ENCODE results near the gene SHROOM3.

SHROOM3 gene

GRCh38 chr4:76821641-76822040 is 386.6 kb downstream of the SHROOM3 start:
- H3K4me1 ChIP-seq (ENCODE audit: control insufficient read depth, insufficient read depth, low read length) = no peaks in the 10 kb centered on the region
- H3K4me3 ChIP-seq (ENCODE audit: low read length) = no peak overlapping the region
- H3K27ac ChIP-seq (ENCODE audit: low read length) = no peak overlapping the region
- no peaks in the 10 kb centered on the region for H3K36me3 ChIP-seq (ENCODE audit: control insufficient read depth, insufficient read depth, low read length)
- DNase-seq (ENCODE audit: low read depth, low spot score) = no peak
- H3K27me3 ChIP-seq (ENCODE audit: control insufficient read depth, insufficient read depth, low read length) = no peaks in the 10 kb centered on the region
- WGBS (ENCODE audit: insufficient coverage, insufficient read length) = no CpG with 5 or more reads among the region's 1 CpG
- no peaks in the 10 kb centered on the region for H3K9me3 ChIP-seq (ENCODE audit: control insufficient read depth, insufficient read depth, low read length)

- H3K4me3 ChIP-seq (ENCODE audit: low read length) = no peak overlapping the region
- no peak for DNase-seq (ENCODE audit: low read depth, low spot score)
- no peaks in the 10 kb centered on the region for H3K4me1 ChIP-seq (ENCODE audit: control insufficient read depth, insufficient read depth, low read length)
- H3K9me3 ChIP-seq (ENCODE audit: control insufficient read depth, insufficient read depth, low read length) = no peaks in the 10 kb centered on the region
- H3K27me3 ChIP-seq (ENCODE audit: control insufficient read depth, insufficient read depth, low read length) = no peaks in the 10 kb centered on the region
- H3K27ac ChIP-seq (ENCODE audit: low read length) = no peak overlapping the region
- H3K36me3 ChIP-seq (ENCODE audit: control insufficient read depth, insufficient read depth, low read length) = no peaks in the 10 kb centered on the region
- WGBS (ENCODE audit: insufficient coverage, insufficient read length) = no CpG with 5 or more reads among the region's 8 CpGs
Observed at GRCh38 chr4:76822303-76822702, 387.3 kb downstream of the SHROOM3 start.

GRCh38 chr4:76823495-76823894 is 388.5 kb downstream of the SHROOM3 start:
- Histone ChIP-seq H3K36me3 (ENCODE audit: control insufficient read depth, insufficient read depth, low read length) (no peaks in the 10 kb centered on the region), H3K9me3 (ENCODE audit: control insufficient read depth, insufficient read depth, low read length) (no peaks in the 10 kb centered on the region), H3K4me3 (ENCODE audit: low read length) (no peak overlapping the region), H3K27me3 (ENCODE audit: control insufficient read depth, insufficient read depth, low read length) (no peaks in the 10 kb centered on the region), H3K27ac (ENCODE audit: low read length) (no peak overlapping the region), H3K4me1 (ENCODE audit: control insufficient read depth, insufficient read depth, low read length) (no peaks in the 10 kb centered on the region)
- DNase-seq (ENCODE audit: low read depth, low spot score) = no peak
- no CpG with 5 or more reads among the region's 1 CpG for WGBS (ENCODE audit: insufficient coverage, insufficient read length)

- no peak for DNase-seq (ENCODE audit: low read depth, low spot score)
- no peaks in the 10 kb centered on the region for H3K36me3 ChIP-seq (ENCODE audit: control insufficient read depth, insufficient read depth, low read length)
- no peaks in the 10 kb centered on the region for H3K27me3 ChIP-seq (ENCODE audit: control insufficient read depth, insufficient read depth, low read length)
- no peak overlapping the region for H3K4me3 ChIP-seq (ENCODE audit: low read length)
- WGBS (ENCODE audit: insufficient coverage, insufficient read length) = no CpG with 5 or more reads among the region's 4 CpGs
- H3K9me3 ChIP-seq (ENCODE audit: control insufficient read depth, insufficient read depth, low read length) = no peaks in the 10 kb centered on the region
- no peaks in the 10 kb centered on the region for H3K4me1 ChIP-seq (ENCODE audit: control insufficient read depth, insufficient read depth, low read length)
- H3K27ac ChIP-seq (ENCODE audit: low read length) = no peak overlapping the region
Observed at GRCh38 chr4:76830612-76830963, 395.6 kb downstream of the SHROOM3 start.

- no peaks in the 10 kb centered on the region for H3K27me3 ChIP-seq (ENCODE audit: control insufficient read depth, insufficient read depth, low read length)
- no CpG with 5 or more reads among the region's 11 CpGs for WGBS (ENCODE audit: insufficient coverage, insufficient read length)
- H3K4me1 ChIP-seq (ENCODE audit: control insufficient read depth, insufficient read depth, low read length) = no peaks in the 10 kb centered on the region
- no peak for DNase-seq (ENCODE audit: low read depth, low spot score)
- H3K36me3 ChIP-seq (ENCODE audit: control insufficient read depth, insufficient read depth, low read length) = no peaks in the 10 kb centered on the region
- no peak overlapping the region for H3K4me3 ChIP-seq (ENCODE audit: low read length)
- H3K27ac ChIP-seq (ENCODE audit: low read length) = no peak overlapping the region
- no peaks in the 10 kb centered on the region for H3K9me3 ChIP-seq (ENCODE audit: control insufficient read depth, insufficient read depth, low read length)
Observed at GRCh38 chr4:76830964-76831703, 396.1 kb downstream of the SHROOM3 start.

- Histone ChIP-seq H3K9me3 (ENCODE audit: control insufficient read depth, insufficient read depth, low read length) (no peaks in the 10 kb centered on the region), H3K27ac (ENCODE audit: low read length) (no peak overlapping the region), H3K4me3 (ENCODE audit: low read length) (no peak overlapping the region), H3K27me3 (ENCODE audit: control insufficient read depth, insufficient read depth, low read length) (no peaks in the 10 kb centered on the region), H3K36me3 (ENCODE audit: control insufficient read depth, insufficient read depth, low read length) (no peaks in the 10 kb centered on the region), H3K4me1 (ENCODE audit: control insufficient read depth, insufficient read depth, low read length) (no peaks in the 10 kb centered on the region)
- WGBS (ENCODE audit: insufficient coverage, insufficient read length) = no CpG with 5 or more reads among the region's 7 CpGs
- no peak for DNase-seq (ENCODE audit: low read depth, low spot score)
Observed at GRCh38 chr4:76831711-76832373, 396.8 kb downstream of the SHROOM3 start.
